HEK293 (cell line): Measurements from ENCODE around the gene AGRN.
"Not testable (repeated sequence)": the region's sequence is repeated elsewhere in the genome, so short reads cannot be mapped to it uniquely, and the experiment has no call there.

Experiments
- CTCF ChIA-PET: fragments of 350-600 bp; formaldehyde crosslinking; extraction: SDS; loops from one replicate; lab custom pipeline; 2021; ENCODE audit warnings: antibody characterized with exemption; lab: Yijun Ruan, JAX
- POLR2A ChIA-PET: fragments of 300-600 bp; formaldehyde crosslinking; extraction: SDS; loops from one replicate; lab custom pipeline; 2020; ENCODE audit warnings: antibody characterized with exemption, inconsistent platforms; lab: Yijun Ruan, JAX
- H3K27ac ChIP-seq: fragments of 200-500 bp; sonication (Bioruptor generic); 2 replicates; pipeline ENCODE4 v1.5.1; 2014; ENCODE audit warnings: low read depth, low read length, control low read depth, inconsistent platforms; ENCODE audit errors: extremely low read depth
- H3K36me3 ChIP-seq, 2 experiments: fragments of 200-500 bp in 1 of 2; sonication (Bioruptor generic) in 1 of 2; 1 replicate in 1 of 2; 2 replicates in 1 of 2; pipeline ENCODE4 v1.5.1; 2014 to 2017; ENCODE audit warnings: inconsistent platforms in 2 of 2, low read length in 2 of 2; ENCODE audit not compliant: control insufficient read depth in 2 of 2, insufficient read depth in 1 of 2
- H3K4me1 ChIP-seq: fragments of 200-500 bp; sonication (Bioruptor generic); 2 replicates; pipeline ENCODE4 v1.5.1; 2014; ENCODE audit warnings: mild to moderate bottlenecking, low read length, inconsistent platforms; ENCODE audit not compliant: control insufficient read depth, insufficient read depth
- H3K4me3 ChIP-seq: 2 replicates; pipeline ENCODE4 v1.5.1; 2011; ENCODE audit warnings: low read depth, mild to moderate bottlenecking, control low read depth, low read length, moderate library complexity
- H3K9me3 ChIP-seq: fragments of 200-500 bp; sonication (Bioruptor generic); 2 replicates; pipeline ENCODE4 v1.5.1; 2014; ENCODE audit warnings: low read depth, low read length, inconsistent platforms; ENCODE audit not compliant: control insufficient read depth, insufficient read depth
- FEZF1 ChIP-seq: fragments of 450-650 bp; formaldehyde crosslinking; IDR thresholded peaks from 2 replicates; pipeline ENCODE4 v1.5.1; 2016; ENCODE audit warnings: missing biosample characterization, missing genetic modification characterization
- GLIS2 ChIP-seq: fragments of 450-650 bp; formaldehyde crosslinking; IDR thresholded peaks from 2 replicates; pipeline ENCODE4 v1.5.1; 2016; ENCODE audit warnings: missing biosample characterization, missing genetic modification characterization
- HOXD13 ChIP-seq: sonication (generic); formaldehyde crosslinking; IDR thresholded peaks from 2 replicates; pipeline ENCODE4 v1.8.0; 2022; ENCODE audit warnings: missing genetic modification reagents, borderline replicate concordance
- KLF10 ChIP-seq: fragments of 450-650 bp; IDR thresholded peaks from 2 replicates; pipeline ENCODE4 v1.5.1; 2018; ENCODE audit warnings: missing biosample characterization, mild to moderate bottlenecking, missing genetic modification characterization
- KLF16 ChIP-seq: fragments of 450-650 bp; formaldehyde crosslinking; IDR thresholded peaks from 2 replicates; pipeline ENCODE4 v1.5.1; 2017; ENCODE audit warnings: missing biosample characterization, missing genetic modification characterization
- KLF7 ChIP-seq: fragments of 450-650 bp; formaldehyde crosslinking; IDR thresholded peaks from 2 replicates; pipeline ENCODE4 v1.5.1; 2016; ENCODE audit warnings: missing biosample characterization, missing genetic modification characterization, borderline replicate concordance
- KLF9 ChIP-seq: fragments of 450-650 bp; formaldehyde crosslinking; IDR thresholded peaks from 2 replicates; pipeline ENCODE4 v1.5.1; 2016; ENCODE audit warnings: missing biosample characterization, missing genetic modification characterization, low read depth
- MZF1 ChIP-seq: fragments of 450-650 bp; formaldehyde crosslinking; IDR thresholded peaks from 2 replicates; pipeline ENCODE4 v1.5.1; 2017; ENCODE audit warnings: missing biosample characterization, missing genetic modification characterization, borderline replicate concordance
- SCRT1 ChIP-seq: fragments of 450-650 bp; formaldehyde crosslinking; IDR thresholded peaks from 2 replicates; pipeline ENCODE4 v1.5.1; 2016; ENCODE audit warnings: missing biosample characterization, missing genetic modification characterization, borderline replicate concordance
- SP2 ChIP-seq: fragments of 450-650 bp; formaldehyde crosslinking; IDR thresholded peaks from 2 replicates; pipeline ENCODE4 v1.5.1; 2016; ENCODE audit warnings: missing biosample characterization, missing genetic modification characterization
- SP3 ChIP-seq: fragments of 450-650 bp; formaldehyde crosslinking; IDR thresholded peaks from 2 replicates; pipeline ENCODE4 v1.5.1; 2016; ENCODE audit warnings: missing biosample characterization, missing genetic modification characterization
- ZBTB20 ChIP-seq: fragments of 450-650 bp; formaldehyde crosslinking; IDR thresholded peaks from 2 replicates; pipeline ENCODE4 v1.5.1; 2016; ENCODE audit warnings: missing biosample characterization, missing genetic modification characterization
- ZBTB26 ChIP-seq: fragments of 450-650 bp; formaldehyde crosslinking; optimal IDR thresholded peaks from 2 replicates; pipeline ENCODE3; 2016; ENCODE audit warnings: missing biosample characterization, mild to moderate bottlenecking, missing genetic modification characterization
- ZNF10 ChIP-seq: fragments of 450-650 bp; formaldehyde crosslinking; IDR thresholded peaks from 2 replicates; pipeline ENCODE4 v1.5.1; 2017; ENCODE audit warnings: missing biosample characterization, missing genetic modification characterization
- ZNF140 ChIP-seq: fragments of 450-650 bp; formaldehyde crosslinking; IDR thresholded peaks from 2 replicates; pipeline ENCODE4 v1.5.1; 2016; ENCODE audit warnings: missing biosample characterization, missing genetic modification characterization
- ZNF16 ChIP-seq: fragments of 450-650 bp; formaldehyde crosslinking; IDR thresholded peaks from 2 replicates; pipeline ENCODE4 v1.5.1; 2016; ENCODE audit warnings: low read depth, missing biosample characterization, missing genetic modification characterization
- ZNF169 ChIP-seq: fragments of 450-650 bp; formaldehyde crosslinking; IDR thresholded peaks from 2 replicates; pipeline ENCODE4 v1.5.1; 2016; ENCODE audit warnings: missing biosample characterization, missing genetic modification characterization
- ZNF184 ChIP-seq: fragments of 450-650 bp; IDR thresholded peaks from 2 replicates; pipeline ENCODE4 v1.5.1; 2018; ENCODE audit warnings: missing biosample characterization, mild to moderate bottlenecking, missing genetic modification characterization
- ZNF311 ChIP-seq: fragments of 450-650 bp; formaldehyde crosslinking; IDR thresholded peaks from 2 replicates; pipeline ENCODE4 v1.5.1; 2017; ENCODE audit warnings: missing biosample characterization, missing genetic modification characterization, borderline replicate concordance
- ZNF473 ChIP-seq: fragments of 450-650 bp; formaldehyde crosslinking; IDR thresholded peaks from 2 replicates; pipeline ENCODE4 v1.5.1; 2017; ENCODE audit warnings: missing biosample characterization, missing genetic modification characterization
- ZNF548 ChIP-seq: fragments of 450-650 bp; formaldehyde crosslinking; IDR thresholded peaks from 2 replicates; pipeline ENCODE4 v1.5.1; 2016; ENCODE audit warnings: missing biosample characterization, missing genetic modification characterization
- ZNF560 ChIP-seq: fragments of 450-650 bp; formaldehyde crosslinking; IDR thresholded peaks from 2 replicates; pipeline ENCODE4 v1.5.1; 2017; ENCODE audit warnings: missing biosample characterization, missing genetic modification characterization, borderline replicate concordance
- ZNF596 ChIP-seq: fragments of 450-650 bp; IDR thresholded peaks from 2 replicates; pipeline ENCODE4 v1.5.0; 2018; ENCODE audit warnings: missing biosample characterization, mild to moderate bottlenecking, missing genetic modification characterization, moderate library complexity
- ZNF639 ChIP-seq: fragments of 450-650 bp; formaldehyde crosslinking; IDR thresholded peaks from 2 replicates; pipeline ENCODE4 v1.5.1; 2016; ENCODE audit warnings: missing biosample characterization, missing genetic modification characterization
- ZNF654 ChIP-seq: fragments of 450-650 bp; formaldehyde crosslinking; IDR thresholded peaks from 2 replicates; pipeline ENCODE4 v1.5.1; 2016; ENCODE audit warnings: low read depth, missing biosample characterization, missing genetic modification characterization
- ZNF791 ChIP-seq: fragments of 450-650 bp; formaldehyde crosslinking; IDR thresholded peaks from 2 replicates; pipeline ENCODE4 v1.5.1; 2016; ENCODE audit warnings: missing biosample characterization, missing genetic modification characterization
- ZXDB ChIP-seq: fragments of 450-650 bp; formaldehyde crosslinking; IDR thresholded peaks from 2 replicates; pipeline ENCODE4 v1.5.1; 2016; ENCODE audit warnings: missing biosample characterization, missing genetic modification characterization

AGRN gene

GRCh38 chr1:1017397-1018320 lies 2.3 kb upstream of the AGRN start:
- H3K4me3 ChIP-seq, H3K36me3 ChIP-seq, H3K4me1 ChIP-seq, H3K9me3 ChIP-seq, H3K27ac ChIP-seq: not testable (repeated sequence)
- TF ChIP-seq FEZF1 (tag by site-specific recombination) (peak; percentile 32; the same call in 1 of the 2 replicates), SP2 (tag by site-specific recombination) (peak; percentile 44)
- ChIA-PET POLR2A (interaction anchor here (0.5 to 5.6 kb wide), 3 partner anchors 18 to 52 kb away, joined by 3 to 44 read pairs (median 7); partner anchors contain the start of gene HES4), CTCF (interaction anchor here (0.7 to 3.2 kb wide), 5 partner anchors 9 to 58 kb away, joined by 3 to 31 read pairs (median 5); no protein-coding TSS in a partner anchor)

GRCh38 chr1:1018321-1018685 lies 1.6 kb upstream of the AGRN start:
- H3K36me3 ChIP-seq = peaks cover 0 to 13% of the 10 kb centered on the region in 2 experiments; a peak in 1 of 3 replicates
- H3K4me3 ChIP-seq, H3K4me1 ChIP-seq, H3K9me3 ChIP-seq, H3K27ac ChIP-seq: not testable (repeated sequence)
- ChIA-PET POLR2A (interaction anchor here (0.5 to 5.6 kb wide), 2 partner anchors 19 to 51 kb away, joined by 3 to 44 read pairs; partner anchors contain the start of gene HES4), CTCF (interaction anchor here (1.0 to 3.2 kb wide), 6 partner anchors 11 to 273 kb away, joined by 3 to 31 read pairs (median 7); no protein-coding TSS in a partner anchor)

- Histone ChIP-seq H3K9me3 (no peaks in the 10 kb centered on the region), H3K4me3 (peak overlapping the region; percentile 45), H3K27ac (peak overlapping the region; percentile 64; the same call in 1 of the 2 replicates), H3K4me1 (peaks cover 3% of the 10 kb centered on the region; the same call in 1 of the 2 replicates), H3K36me3 (peaks cover 0 to 24% of the 10 kb centered on the region in 2 experiments; a peak in 1 of 3 replicates)
- ChIA-PET CTCF (interaction anchor here (1.0 to 3.2 kb wide), 5 partner anchors 12 to 272 kb away, joined by 3 to 31 read pairs (median 4); no protein-coding TSS in a partner anchor), POLR2A (interaction anchor here (0.5 to 5.6 kb wide), 5 partner anchors 13 to 533 kb away, joined by 3 to 44 read pairs (median 3); partner anchors contain the start of genes HES4 and PLEKHN1)
- TF ChIP-seq ZNF596 (no peak), ZBTB26 (peak; percentile 52), ZNF473 (tag by site-specific recombination) (no peak), KLF7 (no peak), ZBTB20 (no peak), ZNF654 (tag by site-specific recombination) (no peak), SP3 (0 out of 2 replicates have a peak, but pooled peaks have one; percentile 42), ZNF791 (tag by site-specific recombination) (no peak), ZNF548 (tag by site-specific recombination) (no peak), SCRT1 (no peak), HOXD13 (CRISPR knock-in tag) (no peak), ZNF560 (tag by site-specific recombination) (no peak), ZNF140 (tag by site-specific recombination) (no peak), KLF16 (0 out of 2 replicates have a peak, but pooled peaks have one; percentile 22), ZXDB (no peak), KLF9 (tag by site-specific recombination) (peak; percentile 92), MZF1 (tag by site-specific recombination) (no peak), ZNF311 (tag by site-specific recombination) (no peak), ZNF184 (no peak), GLIS2 (tag by site-specific recombination) (peak; percentile 65), ZNF169 (no peak), ZNF639 (no peak), ZNF10 (tag by site-specific recombination) (no peak), KLF10 (tag by site-specific recombination) (peak; percentile 71), ZNF16 (tag by site-specific recombination) (no peak)
Observed at GRCh38 chr1:1019122-1019999, 559 bp upstream of the AGRN start.
